ENCODE results near the gene ZNF813. TPM values are rescaled to one million over a fixed set of nuclear protein-coding genes. Genes with fewer than 3 reads are reported as not detected.
"Not testable (repeated sequence)": the region's sequence is repeated elsewhere in the genome, so short reads cannot be mapped to it uniquely, and the experiment has no call there.

The ZNF813 gene
- 1 to 10 TPM; 6.0 to 7.8 TPM for total RNA-seq

DNA sequence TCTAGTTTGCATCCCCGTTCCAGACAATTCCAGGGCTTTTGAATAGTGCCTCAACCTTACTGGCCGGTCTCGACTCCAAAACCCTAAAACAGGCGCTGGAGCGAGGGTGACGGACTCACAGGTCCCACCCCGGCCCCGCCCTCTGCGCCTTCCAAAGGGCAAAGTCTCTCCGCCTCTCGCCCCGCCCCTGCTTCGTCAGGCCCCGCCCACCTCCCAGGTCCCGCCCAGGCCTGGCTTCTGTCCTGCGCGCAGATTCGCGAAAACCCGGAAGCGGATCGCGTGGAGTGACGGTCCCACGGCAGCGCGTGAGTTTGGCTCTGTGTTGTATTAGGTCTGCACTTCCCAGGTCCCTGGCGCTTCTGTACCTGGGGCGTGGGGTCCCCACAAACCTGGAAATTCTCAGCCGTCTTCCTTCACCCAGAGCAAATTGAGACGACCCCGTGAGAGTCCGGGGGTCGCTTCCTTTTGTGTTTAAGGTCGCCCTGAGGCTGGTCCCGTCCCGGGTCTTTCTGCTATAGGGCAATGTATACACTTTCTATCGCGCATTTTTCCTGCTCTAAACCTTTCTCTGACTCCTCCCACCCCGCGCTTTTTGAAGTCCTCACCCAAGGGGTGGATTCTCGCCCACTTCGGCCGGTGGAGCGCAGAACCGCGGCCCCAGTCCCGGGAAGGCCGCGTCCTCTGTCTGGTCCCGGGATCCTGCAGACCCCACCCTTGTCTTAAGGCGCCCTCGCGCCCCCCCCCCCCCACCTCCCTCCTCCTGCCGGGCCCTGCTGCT, at the start of gene ZNF813:
ZNF813 (plus strand) TSS at position 249 of the 778 bp plus-strand sequence. CDS start 16,090 bp downstream, outside the sequence.
- intact Hi-C loops (cut with micrococcal nuclease) = no loop called here
- Mint-ChIP-seq H3K27ac (peak within 1 kb of the TSS; percentile 91), H3K36me3 (ENCODE audit: low read depth) (peaks cover 51% of the 10 kb centered on the region), H3K27me3 (peaks cover 20% of the 10 kb centered on the region), H3K9me3 (peaks cover 27% of the 10 kb centered on the region), H3K4me1 (ENCODE audit: low read depth) (peaks cover 18% of the 10 kb centered on the region), H3K4me3 (peak within 1 kb of the TSS; percentile 88)
- ChIA-PET POLR2A (no interaction called here), CTCF (no interaction called here)
- TF ChIP-seq, protein P1, sequence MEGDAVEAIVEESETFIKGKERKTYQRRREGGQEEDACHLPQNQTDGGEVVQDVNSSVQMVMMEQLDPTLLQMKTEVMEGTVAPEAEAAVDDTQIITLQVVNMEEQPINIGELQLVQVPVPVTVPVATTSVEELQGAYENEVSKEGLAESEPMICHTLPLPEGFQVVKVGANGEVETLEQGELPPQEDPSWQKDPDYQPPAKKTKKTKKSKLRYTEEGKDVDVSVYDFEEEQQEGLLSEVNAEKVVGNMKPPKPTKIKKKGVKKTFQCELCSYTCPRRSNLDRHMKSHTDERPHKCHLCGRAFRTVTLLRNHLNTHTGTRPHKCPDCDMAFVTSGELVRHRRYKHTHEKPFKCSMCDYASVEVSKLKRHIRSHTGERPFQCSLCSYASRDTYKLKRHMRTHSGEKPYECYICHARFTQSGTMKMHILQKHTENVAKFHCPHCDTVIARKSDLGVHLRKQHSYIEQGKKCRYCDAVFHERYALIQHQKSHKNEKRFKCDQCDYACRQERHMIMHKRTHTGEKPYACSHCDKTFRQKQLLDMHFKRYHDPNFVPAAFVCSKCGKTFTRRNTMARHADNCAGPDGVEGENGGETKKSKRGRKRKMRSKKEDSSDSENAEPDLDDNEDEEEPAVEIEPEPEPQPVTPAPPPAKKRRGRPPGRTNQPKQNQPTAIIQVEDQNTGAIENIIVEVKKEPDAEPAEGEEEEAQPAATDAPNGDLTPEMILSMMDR (IDR thresholded peaks at IDR 0.05) = no peak
- peak; percentile 98 for DNase-seq
- ATAC-seq = peak; percentile 99

DNA sequence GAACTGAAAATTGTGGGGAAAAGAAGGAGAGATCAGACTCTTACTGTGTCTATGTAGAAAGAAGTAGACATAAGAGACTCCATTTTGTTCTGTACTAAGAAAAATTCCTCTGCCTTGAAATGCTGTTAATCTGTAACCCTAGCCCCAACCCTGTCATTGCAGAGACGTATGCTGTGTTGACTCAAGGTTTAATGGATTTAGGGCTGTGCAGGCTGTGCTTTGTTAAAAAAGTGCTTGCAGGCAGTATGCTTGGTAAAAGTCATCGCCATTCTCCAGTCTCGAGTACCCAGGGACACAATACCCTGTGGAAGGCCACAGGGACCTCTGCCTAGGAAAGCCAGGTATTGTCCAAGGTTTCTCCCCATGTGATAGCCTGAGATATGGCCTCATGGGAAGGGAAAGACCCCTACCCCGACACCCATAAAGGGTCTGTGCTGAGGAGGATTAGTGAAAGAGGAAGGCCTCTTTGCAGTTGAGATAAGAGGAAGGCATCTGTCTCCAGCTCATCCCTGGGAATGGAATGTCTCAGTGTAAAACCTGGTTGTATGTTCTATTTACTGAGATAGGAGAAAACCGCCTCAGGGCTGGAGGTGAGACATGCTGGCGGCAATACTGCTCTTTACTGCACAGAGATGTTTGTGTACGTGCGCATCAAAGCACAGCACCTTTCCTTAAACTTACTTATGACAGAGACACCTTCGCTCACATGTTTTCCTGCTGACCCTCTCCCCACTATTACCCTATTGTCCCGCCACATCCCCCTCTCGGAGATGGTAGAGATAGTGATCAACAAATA, 46.8 kb upstream of the ZNF813 start:
- H3K27me3 Mint-ChIP-seq; H3K4me3 Mint-ChIP-seq; H3K27ac Mint-ChIP-seq; DNase-seq; POLR2A ChIA-PET; CTCF ChIA-PET; intact Hi-C loops (cut with micrococcal nuclease); ATAC-seq; H3K4me1 Mint-ChIP-seq (ENCODE audit: low read depth): not testable (repeated sequence)
- Mint-ChIP-seq H3K9me3 (peaks cover 20% of the 10 kb centered on the region), H3K36me3 (ENCODE audit: low read depth) (peaks cover 14% of the 10 kb centered on the region)

DNA sequence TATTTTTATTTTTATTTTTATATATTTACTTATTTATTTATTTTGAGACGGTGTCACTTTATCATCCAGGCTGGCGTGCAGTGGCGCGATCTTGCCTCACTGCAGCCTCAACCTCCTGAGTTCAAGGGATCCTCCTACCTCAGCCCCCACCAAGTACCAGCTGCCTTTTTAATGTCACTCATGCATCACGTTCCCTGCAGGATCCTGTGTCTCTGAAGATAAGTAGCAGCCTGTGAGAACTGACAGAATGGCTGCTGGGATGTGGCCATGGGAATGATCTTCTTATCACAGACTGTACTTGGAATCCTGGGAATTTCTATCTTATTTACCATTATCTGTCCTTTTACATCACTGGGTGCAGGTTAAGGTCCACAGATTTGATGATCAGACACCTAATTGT, 45.0 kb upstream of the ZNF813 start:
- CTCF ChIA-PET = no interaction called here
- POLR2A ChIA-PET = no interaction called here
- intact Hi-C loops (cut with micrococcal nuclease) = no loop called here
- Mint-ChIP-seq H3K4me1 (ENCODE audit: low read depth) (peaks cover 3% of the 10 kb centered on the region), H3K36me3 (ENCODE audit: low read depth) (peaks cover 6% of the 10 kb centered on the region), H3K27ac (no peak overlapping the region), H3K27me3 (peaks cover 1% of the 10 kb centered on the region), H3K9me3 (peaks cover 7% of the 10 kb centered on the region), H3K4me3 (no peak overlapping the region)
- ATAC-seq = no peak
- DNase-seq = no peak
- TF ChIP-seq, protein P1 (IDR thresholded peaks at IDR 0.05) = no peak

DNA sequence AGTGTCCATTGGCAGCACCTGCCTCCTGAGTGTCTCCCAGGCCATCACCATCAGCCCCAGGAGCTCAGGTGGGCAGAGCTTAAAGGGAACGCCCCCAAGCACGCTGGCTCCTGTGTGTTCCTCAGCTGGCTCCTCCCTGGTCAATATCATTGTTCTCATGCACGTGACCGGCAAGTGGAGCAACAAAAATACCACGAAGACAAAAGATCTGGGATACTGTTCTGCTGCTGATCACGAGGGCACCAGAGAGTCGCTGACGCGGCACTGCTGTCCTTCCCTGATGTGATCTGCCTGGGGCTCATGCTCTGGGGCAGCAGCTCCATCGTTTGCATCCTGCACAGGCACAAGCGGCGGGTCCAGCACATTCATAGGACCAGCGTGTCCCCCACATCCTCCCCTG, 44.5 kb upstream of the ZNF813 start:
- CTCF ChIA-PET; H3K9me3 Mint-ChIP-seq; H3K27me3 Mint-ChIP-seq; DNase-seq; H3K4me3 Mint-ChIP-seq; H3K36me3 Mint-ChIP-seq (ENCODE audit: low read depth); intact Hi-C loops (cut with micrococcal nuclease); ATAC-seq; POLR2A ChIA-PET; H3K4me1 Mint-ChIP-seq (ENCODE audit: low read depth); H3K27ac Mint-ChIP-seq: not testable (repeated sequence)

DNA sequence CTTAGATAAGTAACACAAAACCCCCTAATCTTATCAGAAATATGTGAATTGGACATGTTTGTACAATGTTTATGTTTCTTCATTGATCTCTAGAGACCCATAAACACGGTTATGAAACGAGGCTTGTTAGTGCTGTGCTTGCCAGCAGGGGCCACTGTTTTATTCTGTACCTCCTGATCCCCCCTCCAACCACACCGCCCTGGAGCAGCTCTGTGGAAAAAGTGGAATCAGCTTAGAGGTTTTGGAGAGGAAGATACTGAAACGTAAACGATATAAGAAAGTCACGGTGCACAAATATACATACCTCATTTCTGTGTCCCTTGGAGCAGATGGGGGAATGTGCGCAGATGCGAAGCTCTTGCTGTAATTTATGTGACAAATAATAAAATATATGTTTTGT, 43.9 kb upstream of the ZNF813 start:
- ATAC-seq = peak; percentile 37
- intact Hi-C loops (cut with micrococcal nuclease) = loop anchor here (2.0 kb wide), 1 partner anchor 323 kb away; no protein-coding TSS in a partner anchor
- H3K4me3 Mint-ChIP-seq; CTCF ChIA-PET; H3K36me3 Mint-ChIP-seq (ENCODE audit: low read depth); H3K9me3 Mint-ChIP-seq; H3K27me3 Mint-ChIP-seq; POLR2A ChIA-PET; H3K4me1 Mint-ChIP-seq (ENCODE audit: low read depth); H3K27ac Mint-ChIP-seq; DNase-seq: not testable (repeated sequence)

DNA sequence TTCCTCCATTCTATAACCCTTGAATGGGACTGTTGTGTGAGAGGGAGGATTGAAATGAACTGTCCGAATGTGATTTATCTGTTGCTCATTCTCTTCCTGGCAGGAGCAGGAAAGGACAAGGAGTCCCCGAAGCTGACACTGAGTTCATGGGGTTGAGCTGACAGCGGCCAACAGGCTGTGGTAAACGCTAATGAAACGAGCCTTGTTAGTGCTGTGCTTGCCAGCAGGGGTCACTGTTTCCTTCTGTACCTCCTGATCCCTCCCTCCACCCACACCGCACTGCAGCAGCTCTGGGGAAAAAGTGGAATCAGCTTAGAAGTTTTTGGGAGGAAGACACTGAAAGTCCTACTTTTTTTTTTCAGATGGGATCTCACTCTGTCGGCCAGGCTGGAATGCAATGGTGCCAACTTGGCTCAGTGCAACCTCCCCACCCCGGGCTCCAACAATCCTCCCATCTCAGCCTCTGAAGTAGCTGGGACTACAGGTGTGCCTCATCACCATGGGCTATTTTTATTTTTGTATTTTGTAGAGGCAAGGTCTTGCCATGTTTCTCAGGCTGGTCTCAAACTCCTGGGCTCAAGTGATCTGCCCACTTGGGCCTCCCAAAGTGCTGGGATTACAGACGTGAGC, 42.5 kb upstream of the ZNF813 start:
- intact Hi-C loops (cut with micrococcal nuclease) = loop anchor here (2.0 kb wide), 1 partner anchor 322 kb away; no protein-coding TSS in a partner anchor
- DNase-seq (peak; percentile 80), ATAC-seq (peak; percentile 89)
- TF ChIP-seq, protein P1 (IDR thresholded peaks at IDR 0.05) = peak; percentile 84
- Mint-ChIP-seq H3K4me1 (ENCODE audit: low read depth) (peaks cover 3% of the 10 kb centered on the region), H3K4me3 (no peak overlapping the region), H3K27ac (no peak overlapping the region), H3K36me3 (ENCODE audit: low read depth) (no peaks in the 10 kb centered on the region), H3K9me3 (no peaks in the 10 kb centered on the region), H3K27me3 (peaks cover 3% of the 10 kb centered on the region)
- ChIA-PET CTCF (interaction anchor here (0.7 to 1.8 kb wide), 20 partner anchors 9 to 599 kb away, joined by 3 to 13 read pairs (median 3); no protein-coding TSS in a partner anchor), POLR2A (interaction anchor here (0.7 to 1.2 kb wide), 3 partner anchors 29 to 114 kb away, joined by 3 read pairs; no protein-coding TSS in a partner anchor)
